HEK293 (cell line): ENCODE data around the gene AGK.

Experiments
- CTCF ChIA-PET: fragments of 350-600 bp; formaldehyde crosslinking; extraction: SDS; loops from one replicate; lab custom pipeline; 2021; ENCODE audit warnings: antibody characterized with exemption; lab: Yijun Ruan, JAX
- POLR2A ChIA-PET: fragments of 300-600 bp; formaldehyde crosslinking; extraction: SDS; loops from one replicate; lab custom pipeline; 2020; ENCODE audit warnings: antibody characterized with exemption, inconsistent platforms; lab: Yijun Ruan, JAX
- H3K27ac ChIP-seq: fragments of 200-500 bp; sonication (Bioruptor generic); 2 replicates; pipeline ENCODE4 v1.5.1; 2014; ENCODE audit warnings: low read depth, low read length, control low read depth, inconsistent platforms; ENCODE audit errors: extremely low read depth
- H3K36me3 ChIP-seq, 2 experiments: fragments of 200-500 bp in 1 of 2; sonication (Bioruptor generic) in 1 of 2; 1 replicate in 1 of 2; 2 replicates in 1 of 2; pipeline ENCODE4 v1.5.1; 2014 to 2017; ENCODE audit warnings: inconsistent platforms in 2 of 2, low read length in 2 of 2; ENCODE audit not compliant: control insufficient read depth in 2 of 2, insufficient read depth in 1 of 2
- H3K4me1 ChIP-seq: fragments of 200-500 bp; sonication (Bioruptor generic); 2 replicates; pipeline ENCODE4 v1.5.1; 2014; ENCODE audit warnings: mild to moderate bottlenecking, low read length, inconsistent platforms; ENCODE audit not compliant: control insufficient read depth, insufficient read depth
- H3K4me3 ChIP-seq: 2 replicates; pipeline ENCODE4 v1.5.1; 2011; ENCODE audit warnings: low read depth, mild to moderate bottlenecking, control low read depth, low read length, moderate library complexity
- H3K9me3 ChIP-seq: fragments of 200-500 bp; sonication (Bioruptor generic); 2 replicates; pipeline ENCODE4 v1.5.1; 2014; ENCODE audit warnings: low read depth, low read length, inconsistent platforms; ENCODE audit not compliant: control insufficient read depth, insufficient read depth
- ATF2 ChIP-seq: fragments of 450-650 bp; formaldehyde crosslinking; IDR thresholded peaks from 2 replicates; pipeline ENCODE4 v1.5.1; 2016; ENCODE audit warnings: missing biosample characterization, missing genetic modification characterization, low read depth
- FEZF1 ChIP-seq: fragments of 450-650 bp; formaldehyde crosslinking; IDR thresholded peaks from 2 replicates; pipeline ENCODE4 v1.5.1; 2016; ENCODE audit warnings: missing biosample characterization, missing genetic modification characterization
- GLI2 ChIP-seq: fragments of 450-650 bp; formaldehyde crosslinking; IDR thresholded peaks from 2 replicates; pipeline ENCODE4; 2017; ENCODE audit warnings: missing biosample characterization, missing genetic modification characterization, low read depth, borderline replicate concordance
- GLIS1 ChIP-seq: fragments of 450-650 bp; formaldehyde crosslinking; IDR thresholded peaks from 2 replicates; pipeline ENCODE4 v1.5.1; 2016; ENCODE audit warnings: missing biosample characterization, missing genetic modification characterization
- HIC1 ChIP-seq: fragments of 450-650 bp; formaldehyde crosslinking; IDR thresholded peaks from 2 replicates; pipeline ENCODE4 v1.5.1; 2016; ENCODE audit warnings: missing biosample characterization, missing genetic modification characterization
- KLF9 ChIP-seq: fragments of 450-650 bp; formaldehyde crosslinking; IDR thresholded peaks from 2 replicates; pipeline ENCODE4 v1.5.1; 2016; ENCODE audit warnings: missing biosample characterization, missing genetic modification characterization, low read depth
- TSHZ1 ChIP-seq: fragments of 450-650 bp; formaldehyde crosslinking; IDR thresholded peaks from 2 replicates; pipeline ENCODE4 v1.5.1; 2016; ENCODE audit warnings: missing biosample characterization, missing genetic modification characterization, borderline replicate concordance
- ZBTB49 ChIP-seq: fragments of 450-650 bp; formaldehyde crosslinking; IDR thresholded peaks from 2 replicates; pipeline ENCODE4 v1.5.1; 2016; ENCODE audit warnings: missing biosample characterization, missing genetic modification characterization, low read depth
- ZBTB7A ChIP-seq: fragments of 450-650 bp; formaldehyde crosslinking; IDR thresholded peaks from 2 replicates; pipeline ENCODE4 v1.5.1; 2016; ENCODE audit warnings: low read depth, missing biosample characterization, missing genetic modification characterization
- ZFP3 ChIP-seq: fragments of 450-650 bp; formaldehyde crosslinking; IDR thresholded peaks from 2 replicates; pipeline ENCODE4 v1.5.1; 2016; ENCODE audit warnings: low read depth, missing biosample characterization, missing genetic modification characterization
- ZFP69B ChIP-seq: fragments of 450-650 bp; formaldehyde crosslinking; IDR thresholded peaks from 2 replicates; pipeline ENCODE4 v1.5.1; 2016; ENCODE audit warnings: missing biosample characterization, missing genetic modification characterization
- ZNF248 ChIP-seq: fragments of 450-650 bp; formaldehyde crosslinking; IDR thresholded peaks from 2 replicates; pipeline ENCODE4 v1.5.1; 2017; ENCODE audit warnings: missing biosample characterization, missing genetic modification characterization
- ZNF274 ChIP-seq, 2 experiments: fragments of 200-500 bp in 1 of 2; fragments of 450-650 bp in 1 of 2; sonication (Bioruptor generic) in 1 of 2; formaldehyde crosslinking in 1 of 2; IDR thresholded peaks; 2 replicates each; pipeline versions ENCODE4 v1.5.1 to v1.6.1; 2014 to 2016; ENCODE audit warnings: borderline replicate concordance in 1 of 2, inconsistent platforms in 1 of 2, low read length in 1 of 2, missing biosample characterization in 1 of 2, missing genetic modification characterization in 1 of 2
- ZNF311 ChIP-seq: fragments of 450-650 bp; formaldehyde crosslinking; IDR thresholded peaks from 2 replicates; pipeline ENCODE4 v1.5.1; 2017; ENCODE audit warnings: missing biosample characterization, missing genetic modification characterization, borderline replicate concordance
- ZNF391 ChIP-seq: fragments of 450-650 bp; formaldehyde crosslinking; IDR thresholded peaks from 2 replicates; pipeline ENCODE4 v1.5.1; 2016; ENCODE audit warnings: low read depth, missing biosample characterization, missing genetic modification characterization, borderline replicate concordance
- ZNF488 ChIP-seq: fragments of 450-650 bp; formaldehyde crosslinking; IDR thresholded peaks from 2 replicates; pipeline ENCODE4 v1.5.1; 2016; ENCODE audit warnings: missing biosample characterization, missing genetic modification characterization
- ZNF654 ChIP-seq: fragments of 450-650 bp; formaldehyde crosslinking; IDR thresholded peaks from 2 replicates; pipeline ENCODE4 v1.5.1; 2016; ENCODE audit warnings: low read depth, missing biosample characterization, missing genetic modification characterization
- ZNF664 ChIP-seq: fragments of 450-650 bp; formaldehyde crosslinking; IDR thresholded peaks from 2 replicates; pipeline ENCODE4 v1.5.1; 2016; ENCODE audit warnings: missing biosample characterization, missing genetic modification characterization
- ZNF776 ChIP-seq: fragments of 450-650 bp; formaldehyde crosslinking; IDR thresholded peaks from 2 replicates; pipeline ENCODE4 v1.5.0; 2017; ENCODE audit warnings: missing biosample characterization, missing genetic modification characterization, borderline replicate concordance
- ZSCAN23 ChIP-seq: fragments of 450-650 bp; formaldehyde crosslinking; IDR thresholded peaks from 2 replicates; pipeline ENCODE4 v1.5.1; 2016; ENCODE audit warnings: missing biosample characterization, missing genetic modification characterization
- ZXDB ChIP-seq: fragments of 450-650 bp; formaldehyde crosslinking; IDR thresholded peaks from 2 replicates; pipeline ENCODE4 v1.5.1; 2016; ENCODE audit warnings: missing biosample characterization, missing genetic modification characterization
- TF ChIP-seq, protein P1 (sequence below): fragments of 450-650 bp; IDR thresholded peaks from 2 replicates; pipeline ENCODE4 v1.5.1; 2018; ENCODE audit warnings: missing biosample characterization, missing genetic modification characterization
- TF ChIP-seq, protein P2 (sequence below): fragments of 450-650 bp; formaldehyde crosslinking; IDR thresholded peaks from 2 replicates; pipeline ENCODE4 v1.5.1; 2017; ENCODE audit warnings: missing biosample characterization, missing genetic modification characterization

The AGK gene

GRCh38 chr7:141515941-141516340 lies 35.3 kb upstream of the AGK start (continued):
- no peak for TF ChIP-seq ZNF311 (tag by site-specific recombination)
- no peak for TF ChIP-seq ZXDB (tag by site-specific recombination)
- TF ChIP-seq ZNF248 (tag by site-specific recombination): no peak
- TF ChIP-seq ZFP69B (tag by site-specific recombination): no peak
- TF ChIP-seq, protein P1, sequence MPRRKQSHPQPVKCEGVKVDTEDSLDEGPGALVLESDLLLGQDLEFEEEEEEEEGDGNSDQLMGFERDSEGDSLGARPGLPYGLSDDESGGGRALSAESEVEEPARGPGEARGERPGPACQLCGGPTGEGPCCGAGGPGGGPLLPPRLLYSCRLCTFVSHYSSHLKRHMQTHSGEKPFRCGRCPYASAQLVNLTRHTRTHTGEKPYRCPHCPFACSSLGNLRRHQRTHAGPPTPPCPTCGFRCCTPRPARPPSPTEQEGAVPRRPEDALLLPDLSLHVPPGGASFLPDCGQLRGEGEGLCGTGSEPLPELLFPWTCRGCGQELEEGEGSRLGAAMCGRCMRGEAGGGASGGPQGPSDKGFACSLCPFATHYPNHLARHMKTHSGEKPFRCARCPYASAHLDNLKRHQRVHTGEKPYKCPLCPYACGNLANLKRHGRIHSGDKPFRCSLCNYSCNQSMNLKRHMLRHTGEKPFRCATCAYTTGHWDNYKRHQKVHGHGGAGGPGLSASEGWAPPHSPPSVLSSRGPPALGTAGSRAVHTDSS (tag by site-specific recombination): no peak
- TF ChIP-seq ATF2 (tag by site-specific recombination): no peak
- TF ChIP-seq ZSCAN23 (tag by site-specific recombination): no peak
- TF ChIP-seq ZNF391: no peak
- no peak for TF ChIP-seq ZNF654 (tag by site-specific recombination)
- TF ChIP-seq ZBTB7A (tag by site-specific recombination): no peak

- H3K4me3 ChIP-seq: no peak overlapping the region
- H3K4me1 ChIP-seq: no peaks in the 10 kb centered on the region
- no peaks in the 10 kb centered on the region for H3K36me3 ChIP-seq
- ChIA-PET POLR2A (no interaction called here), CTCF (no interaction called here)
- H3K9me3 ChIP-seq: no peaks in the 10 kb centered on the region
- H3K27ac ChIP-seq: no peak overlapping the region
- TF ChIP-seq, protein P2, sequence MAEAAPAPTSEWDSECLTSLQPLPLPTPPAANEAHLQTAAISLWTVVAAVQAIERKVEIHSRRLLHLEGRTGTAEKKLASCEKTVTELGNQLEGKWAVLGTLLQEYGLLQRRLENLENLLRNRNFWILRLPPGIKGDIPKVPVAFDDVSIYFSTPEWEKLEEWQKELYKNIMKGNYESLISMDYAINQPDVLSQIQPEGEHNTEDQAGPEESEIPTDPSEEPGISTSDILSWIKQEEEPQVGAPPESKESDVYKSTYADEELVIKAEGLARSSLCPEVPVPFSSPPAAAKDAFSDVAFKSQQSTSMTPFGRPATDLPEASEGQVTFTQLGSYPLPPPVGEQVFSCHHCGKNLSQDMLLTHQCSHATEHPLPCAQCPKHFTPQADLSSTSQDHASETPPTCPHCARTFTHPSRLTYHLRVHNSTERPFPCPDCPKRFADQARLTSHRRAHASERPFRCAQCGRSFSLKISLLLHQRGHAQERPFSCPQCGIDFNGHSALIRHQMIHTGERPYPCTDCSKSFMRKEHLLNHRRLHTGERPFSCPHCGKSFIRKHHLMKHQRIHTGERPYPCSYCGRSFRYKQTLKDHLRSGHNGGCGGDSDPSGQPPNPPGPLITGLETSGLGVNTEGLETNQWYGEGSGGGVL (tag by site-specific recombination): no peak
- TF ChIP-seq TSHZ1 (tag by site-specific recombination) (no peak), ZFP3 (tag by site-specific recombination) (no peak), ZNF664 (no peak), ZNF488 (tag by site-specific recombination) (no peak), ZNF776 (no peak), FEZF1 (tag by site-specific recombination) (no peak), GLI2 (tag by site-specific recombination) (no peak), ZNF274 (IDR thresholded peaks at IDR 0.05; ENCODE audit: low read length) (no peak), ZNF274 (tag by site-specific recombination; IDR thresholded peaks at IDR 0.05; ENCODE audit: borderline replicate concordance) (no peak), KLF9 (tag by site-specific recombination) (no peak), ZBTB49 (tag by site-specific recombination) (no peak), GLIS1 (no peak), HIC1 (tag by site-specific recombination) (no peak)
These were observed 31.6 kb upstream of the AGK start for GRCh38 chr7:141519623-141520022.
